Vagina (tissue), 2 donors: ENCODE data around the gene WNT9B.

Source experiments
- CTCF ChIP-seq, 3 experiments: fragments of 450-650 bp in 2 of 3; fragments of 200-600 bp in 1 of 3; sonication (generic) in 1 of 3; IDR thresholded peaks; one replicate each; pipeline ENCODE4 v1.5.1; 2017 to 2019; ENCODE audit warnings: antibody characterized with exemption in 3 of 3, mild to moderate bottlenecking in 2 of 3, moderate library complexity in 2 of 3
- POLR2A ChIP-seq, 2 donors: fragments of 450-650 bp; IDR thresholded peaks; one replicate each; pipeline ENCODE4 v1.6.1; 2017; ENCODE audit warnings: antibody characterized with exemption in 2 of 2, mild to moderate bottlenecking in 2 of 2, moderate library complexity in 2 of 2
- POLR2AphosphoS5 ChIP-seq, 2 donors: sonication (generic); formaldehyde crosslinking; IDR thresholded peaks; one replicate each; pipeline ENCODE4 v1.9.0; 2017; ENCODE audit warnings: antibody characterized with exemption in 2 of 2, mild to moderate bottlenecking in 2 of 2, low read depth in 1 of 2; ENCODE audit not compliant: insufficient read depth in 1 of 2

DNA sequence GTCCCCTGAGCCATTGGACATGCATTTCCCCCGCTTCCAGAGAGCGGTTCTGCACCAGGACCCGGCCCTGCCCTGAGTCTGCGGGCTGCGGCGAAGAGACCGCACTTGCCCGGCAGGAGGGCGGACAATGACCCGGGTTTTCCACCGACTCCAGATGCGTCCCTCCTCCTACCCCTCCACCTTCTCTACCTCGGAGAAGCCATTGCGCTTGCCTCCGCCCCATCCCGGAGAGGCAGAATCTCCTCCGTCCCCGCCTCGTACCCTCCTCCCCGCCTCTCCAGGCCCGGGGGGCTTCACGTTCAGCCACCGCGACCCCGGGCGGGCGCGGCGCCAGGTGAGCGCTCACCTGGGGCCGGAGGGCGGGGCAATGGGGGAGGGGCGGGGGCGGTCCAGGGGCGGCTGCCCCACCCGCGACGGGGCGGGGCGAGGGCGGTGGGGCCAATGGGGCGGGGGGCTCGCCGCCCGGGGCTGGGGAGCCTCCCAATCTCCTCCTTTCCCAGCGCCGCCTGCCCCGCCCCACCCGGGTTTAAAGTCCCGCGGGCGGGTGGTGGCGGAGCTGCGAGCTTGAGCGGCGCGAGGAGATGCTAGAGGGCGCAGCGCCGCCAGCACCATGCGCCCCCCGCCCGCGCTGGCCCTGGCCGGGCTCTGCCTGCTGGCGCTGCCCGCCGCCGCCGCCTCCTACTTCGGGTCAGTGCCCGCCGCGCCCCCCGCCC, at the start of gene WNT9B:
- TF ChIP-seq CTCF (IDR thresholded peaks at IDR 0.05), result no peak
- no peak for TF ChIP-seq POLR2AphosphoS5 (IDR thresholded peaks at IDR 0.05; ENCODE audit: insufficient read depth in 1 of 2, low read depth in 1 of 2)
- TF ChIP-seq POLR2A (IDR thresholded peaks at IDR 0.05), result no peak
